Epithelial cell of esophagus (primary cell): ENCODE data around the gene RHOH.

ENCODE experiments used
- DNase-seq: peaks from one replicate; pipeline ENCODE4 v3.0.0; 2010; ENCODE audit warnings: low read depth
- H3K4me3 ChIP-seq: 2 replicates; pipeline ENCODE4 v1.5.1; 2011; ENCODE audit warnings: mild to moderate bottlenecking, low read length, control low read depth
- CTCF ChIP-seq: IDR thresholded peaks from 2 replicates; pipeline ENCODE4 v1.5.1; 2011; ENCODE audit warnings: low read depth, mild to moderate bottlenecking, low read length, control low read depth, inconsistent platforms; ENCODE audit not compliant: insufficient read depth; ENCODE audit errors: missing control alignments

The RHOH gene

GRCh38 chr4:40233227-40233626 is 36.4 kb downstream of the RHOH start:
- TF ChIP-seq CTCF, result no peak
- H3K4me3 ChIP-seq, result no peak overlapping the region
- no peak for DNase-seq

GRCh38 chr4:40234519-40235039 is 37.7 kb downstream of the RHOH start:
- DNase-seq, result no peak
- H3K4me3 ChIP-seq, result no peak overlapping the region
- TF ChIP-seq CTCF, result no peak

- TF ChIP-seq CTCF, result no peak
- no peak overlapping the region for H3K4me3 ChIP-seq
- no peak for DNase-seq
These were observed 41.3 kb downstream of the RHOH start for GRCh38 chr4:40238008-40238699.

GRCh38 chr4:40238700-40239548 is 42.1 kb downstream of the RHOH start:
- no peak for TF ChIP-seq CTCF
- no peak overlapping the region for H3K4me3 ChIP-seq
- no peak for DNase-seq

GRCh38 chr4:40240040-40240653 is 43.3 kb downstream of the RHOH start:
- no peak for TF ChIP-seq CTCF
- no peak for DNase-seq
- H3K4me3 ChIP-seq, result no peak overlapping the region

- H3K4me3 ChIP-seq, result no peak overlapping the region
- no peak for DNase-seq
- TF ChIP-seq CTCF, result no peak
These were observed 44.2 kb downstream of the RHOH start for GRCh38 chr4:40241026-40241425.
